HG02798 (cell line): Measurements from ENCODE around the gene FAM131C.

Source experiments
- ATAC-seq: cut with Tn5 transposase; IDR thresholded peaks from one replicate; pipeline ENCODE4 v1.9.1; 2021; ENCODE audit warnings: mild to moderate bottlenecking; ENCODE audit not compliant: unreplicated experiment, poor library complexity

Gene FAM131C

GRCh38 chr1:16078925-16079656 is 5.6 kb upstream of the FAM131C start:
- ATAC-seq, result peak; percentile 50

GRCh38 chr1:16077406-16078245 is 4.2 kb upstream of the FAM131C start:
- no peak for ATAC-seq

- ATAC-seq, result no peak
Measured at GRCh38 chr1:16076865-16077238, 3.4 kb upstream of the FAM131C start.

GRCh38 chr1:16076031-16076864 is 2.8 kb upstream of the FAM131C start:
- ATAC-seq, result no peak

- no peak for ATAC-seq
Measured at GRCh38 chr1:16075337-16076030, 2.0 kb upstream of the FAM131C start.

- no peak for ATAC-seq
Measured at GRCh38 chr1:16074217-16074616, 766 bp upstream of the FAM131C start.

GRCh38 chr1:16072616-16073484 is 601 bp downstream of the FAM131C start:
- no peak for ATAC-seq

- no peak for ATAC-seq
Measured at GRCh38 chr1:16072095-16072494, 1.4 kb downstream of the FAM131C start.

- ATAC-seq, result no peak
Measured at GRCh38 chr1:16071614-16072013, 1.8 kb downstream of the FAM131C start.

GRCh38 chr1:16070640-16071355 is 2.7 kb downstream of the FAM131C start:
- ATAC-seq, result no peak

GRCh38 chr1:16068356-16069270 is 4.8 kb downstream of the FAM131C start:
- ATAC-seq, result no peak

GRCh38 chr1:16067933-16068332 is 5.5 kb downstream of the FAM131C start:
- no peak for ATAC-seq

GRCh38 chr1:16067127-16067768 is 6.2 kb downstream of the FAM131C start:
- no peak for ATAC-seq

GRCh38 chr1:16066245-16066644 is 7.2 kb downstream of the FAM131C start:
- no peak for ATAC-seq

GRCh38 chr1:16065269-16065576 is 8.2 kb downstream of the FAM131C start:
- no peak for ATAC-seq

- no peak for ATAC-seq
Measured at GRCh38 chr1:16064536-16065268, 8.7 kb downstream of the FAM131C start.

GRCh38 chr1:16063921-16064320 is 9.5 kb downstream of the FAM131C start:
- ATAC-seq, result no peak
